HepG2 (cell line): Measurements from ENCODE around the gene DLG2. TPM values are rescaled to one million over a fixed set of nuclear protein-coding genes. Genes with fewer than 3 reads are reported as not detected.

ENCODE experiments used
- ATAC-seq: fragments of 200-7000 bp; cut with Tn5 transposase; 3 replicates; pipeline ENCODE4 v1.9.1; 2020; ENCODE audit warnings: mild to moderate bottlenecking, moderate library complexity
- BruUV-seq: library from RNA; stranded (reverse); fragments of 400-500 nt; replicated peaks from 2 replicates; lab custom pipeline; 2021; lab: Mats Ljungman, UMichigan
- CTCF ChIA-PET: fragments of 300-600 bp; formaldehyde crosslinking; extraction: SDS; loops from one replicate; lab custom pipeline; 2021; ENCODE audit warnings: low total read pairs, inconsistent platforms, low intra/inter-chr PET ratio; lab: Yijun Ruan, JAX
- POLR2A ChIA-PET: fragments of 350-600 bp; sonication (Branson Sonifier 250); formaldehyde crosslinking; loops from one replicate; lab custom pipeline; 2020; ENCODE audit warnings: antibody characterized with exemption, inconsistent platforms; lab: Yijun Ruan, JAX
- DNase-seq: peaks from one replicate; pipeline ENCODE4 v3.0.0-alpha.2; 2015; ENCODE audit warnings: low spot score
- FAIRE-seq: peaks from 3 replicates; lab custom pipeline; 2011; peaks lifted over from hg19 to GRCh38; lab: Jason Lieb, UNC
- H2AFZ ChIP-seq: one replicate; pipeline ENCODE4 v1.6.1; 2011; ENCODE audit warnings: low read length, inconsistent platforms
- H3K27ac ChIP-seq: fragments of 300-600 bp; 3 replicates; pipeline ENCODE4 v1.8.0; 2011; ENCODE audit warnings: mixed run types, mild to moderate bottlenecking, mixed read lengths, low read length, inconsistent platforms; ENCODE audit not compliant: insufficient read depth; ENCODE audit errors: extremely low read length
- H3K27me3 ChIP-seq, 2 experiments: fragments of 200-600 bp in 1 of 2; 2 replicates in 1 of 2; 3 replicates in 1 of 2; pipeline versions ENCODE4 v1.6.0 to v1.8.0; 2011; ENCODE audit warnings: low read length in 2 of 2, mild to moderate bottlenecking in 2 of 2, moderate library complexity in 2 of 2, inconsistent platforms in 1 of 2; ENCODE audit not compliant: insufficient read depth in 2 of 2, control insufficient read depth in 1 of 2
- H3K36me3 ChIP-seq, 2 experiments: fragments of 200-600 bp in 1 of 2; replicated peaks in 1 of 2; 2 replicates in 1 of 2; 3 replicates in 1 of 2; pipeline versions ENCODE4 v1.5.1 to v1.8.0; 2011; ENCODE audit warnings: low read length in 2 of 2, inconsistent platforms in 1 of 2; ENCODE audit not compliant: insufficient read depth in 2 of 2, control insufficient read depth in 1 of 2
- H3K4me1 ChIP-seq: 2 replicates; pipeline ENCODE4 v1.5.1; 2012; ENCODE audit warnings: low read length, inconsistent platforms; ENCODE audit not compliant: insufficient read depth
- H3K4me2 ChIP-seq: 2 replicates; pipeline ENCODE4 v1.6.0; 2011; ENCODE audit warnings: low read depth, low read length, inconsistent platforms
- H3K4me3 ChIP-seq, 3 experiments: fragments of 200-600 bp in 1 of 3; sonication (generic), shearing (Covaris generic) in 1 of 3; replicated peaks in 1 of 3; 2 replicates each; pipeline ENCODE4 v1.5.1; 2011 to 2016; ENCODE audit warnings: low read length in 3 of 3, inconsistent platforms in 2 of 3, low read depth in 2 of 3, mild to moderate bottlenecking in 2 of 3, control low read depth in 1 of 3, mixed read lengths in 1 of 3; ENCODE audit not compliant: insufficient read depth in 1 of 3
- H3K79me2 ChIP-seq: one replicate; pipeline ENCODE4 v1.6.1; 2011; ENCODE audit warnings: low read length, inconsistent platforms; ENCODE audit not compliant: insufficient read depth
- H3K9ac ChIP-seq: 2 replicates; pipeline ENCODE4 v1.6.0; 2011; ENCODE audit warnings: mild to moderate bottlenecking, low read depth, low read length, inconsistent platforms; ENCODE audit not compliant: insufficient read depth
- H3K9me3 ChIP-seq: 2 replicates; pipeline ENCODE4 v1.5.1; 2012; ENCODE audit warnings: mild to moderate bottlenecking, low read length
- H4K20me1 ChIP-seq: 2 replicates; pipeline ENCODE4 v1.6.0; 2011; ENCODE audit warnings: inconsistent platforms, mild to moderate bottlenecking, low read length, moderate library complexity; ENCODE audit not compliant: insufficient read depth
- AHR ChIP-seq: IDR thresholded peaks from 2 replicates; pipeline ENCODE4 v1.6.1; 2018; ENCODE audit warnings: missing genetic modification reagents, missing compliant biosample characterization
- CBX2 ChIP-seq, 2 experiments: fragments of 200-600 bp in 1 of 2; sonication (generic); formaldehyde crosslinking in 1 of 2; IDR thresholded peaks; 2 replicates each; pipeline versions ENCODE4 v1.7.0 to v1.8.1; 2018 to 2022; ENCODE audit warnings: low read depth in 2 of 2, low read length in 1 of 2, mild to moderate bottlenecking in 1 of 2, missing genetic modification reagents in 1 of 2
- CHD2 ChIP-seq: IDR thresholded peaks from 2 replicates; pipeline ENCODE4 v1.6.1; 2011; ENCODE audit warnings: low read depth, low read length, improper control_type of control experiment
- GATAD2A ChIP-seq: IDR thresholded peaks from 2 replicates; pipeline ENCODE4 v1.6.1; 2016
- HNF4A ChIP-seq: sonication (generic); formaldehyde crosslinking; IDR thresholded peaks from 2 replicates; pipeline ENCODE4 v1.4.0; 2020; ENCODE audit warnings: missing genetic modification reagents
- NFKBIZ ChIP-seq: IDR thresholded peaks from 2 replicates; pipeline ENCODE4 v1.6.1; 2018; ENCODE audit warnings: missing genetic modification reagents, missing compliant biosample characterization
- PITX1 ChIP-seq: sonication (generic); formaldehyde crosslinking; IDR thresholded peaks from 2 replicates; pipeline ENCODE4 v1.5.1; 2020; ENCODE audit warnings: mild to moderate bottlenecking, missing genetic modification reagents
- RBM22 ChIP-seq: fragments of 200-400 bp; formaldehyde crosslinking; optimal IDR thresholded peaks from 2 replicates; pipeline ENCODE3; 2017; ENCODE audit warnings: mild to moderate bottlenecking, low read length, moderate library complexity
- SAFB2 ChIP-seq: sonication (generic); formaldehyde crosslinking; IDR thresholded peaks from 2 replicates; pipeline ENCODE4 v1.5.1; 2020; ENCODE audit warnings: missing genetic modification reagents, low read depth, mild to moderate bottlenecking, borderline replicate concordance
- ZNF234 ChIP-seq: sonication (generic); formaldehyde crosslinking; conservative IDR thresholded peaks from 2 replicates; pipeline ENCODE4 v1.5.1; 2020; ENCODE audit warnings: mild to moderate bottlenecking, missing genetic modification reagents
- ZNF24 ChIP-seq: fragments of 450-650 bp; IDR thresholded peaks from 2 replicates; pipeline ENCODE4 v1.6.1; 2017; ENCODE audit warnings: antibody characterized with exemption, mild to moderate bottlenecking
- ZNF550 ChIP-seq: sonication (generic); formaldehyde crosslinking; IDR thresholded peaks from 2 replicates; pipeline ENCODE4 v1.4.0; 2020; ENCODE audit warnings: mild to moderate bottlenecking, missing genetic modification reagents, borderline replicate concordance
- WGBS: methylation state at CpG from one replicate; pipeline ENCODE4 v1.1.6; 2017; ENCODE audit warnings: low lambda C conversion rate; 5-methylcytosine and 5-hydroxymethylcytosine counted together
- in situ Hi-C: cut with HindIII; loops from 2 replicates; pipeline ENCODE4 v1.10.0; 2017; ENCODE audit warnings: low pct_unique_long_range_greater_than_20kb; ENCODE audit not compliant: extremely low pct_ligation_motif_present
- intact Hi-C: fragments of 100-400 bp; cut with micrococcal nuclease; formaldehyde crosslinking; loops from one replicate; pipeline ENCODE4 v1.10.0; 2022; ENCODE audit not compliant: unreplicated experiment
- polyA plus RNA-seq, 8 experiments: library from polyadenylated mRNA; depleted of rRNA in 3 of 8; stranded (reverse) in 7 of 8; unstranded in 1 of 8; fragments of >200 nt; fragmentation: Illumina TruSeq in 4 of 8; extraction: Trizol in 4 of 8; gene quantifications; 2 replicates each; pipeline versions ENCODE4 v1.2.1 to v1.2.3, GENCODE V29; 2011 to 2016; ENCODE audit warnings: low read depth in 4 of 8, missing spikeins in 1 of 8, mixed read lengths in 1 of 8; ENCODE audit not compliant: insufficient read depth in 1 of 8
- total RNA-seq, 5 experiments: library from RNA; depleted of rRNA; stranded (reverse); fragments of >200 nt; fragmentation: Illumina TruSeq; extraction: Trizol; gene quantifications; 2 replicates each; pipeline ENCODE4 v1.2.3, GENCODE V29; 2016; ENCODE audit warnings: low read depth in 1 of 5
- TF ChIP-seq, protein P1 (sequence below): sonication (generic); formaldehyde crosslinking; IDR thresholded peaks from 2 replicates; pipeline ENCODE4 v1.8.1; 2022; ENCODE audit warnings: low read depth, mild to moderate bottlenecking, missing genetic modification reagents

Gene DLG2
- total and polyA plus RNA-seq, 2 of the 13 experiments (the other 11 are each of a cell fraction or from before 2014, with no cell fraction given): 0.46 to 1.0 TPM

DNA sequence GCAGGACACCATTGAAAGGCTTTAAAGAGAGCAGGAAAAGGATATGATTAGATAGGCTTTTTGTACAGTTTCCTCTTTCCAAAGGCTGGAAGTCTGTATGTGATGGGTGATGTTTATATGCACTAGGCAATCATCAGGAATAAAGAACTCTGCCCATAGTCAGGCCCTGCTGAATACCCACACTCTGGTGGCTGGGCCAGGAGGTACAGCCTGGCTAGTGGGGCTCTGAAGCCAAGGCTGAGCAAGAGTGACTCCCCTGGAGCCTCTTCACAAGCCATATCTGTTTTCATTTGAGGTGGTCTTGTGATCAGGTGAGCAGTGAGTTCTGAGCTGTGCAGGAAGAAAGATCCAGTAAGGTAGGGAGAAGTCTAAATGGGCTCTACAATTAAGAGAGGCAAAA is 1801.1 kb downstream of the DLG2 start:
- Histone ChIP-seq H3K4me1 (no peaks in the 10 kb centered on the region), H3K36me3 (no peaks in the 10 kb centered on the region), H3K27ac (no peak overlapping the region), H3K4me3 (no peak overlapping the region), H4K20me1 (no peaks in the 10 kb centered on the region), H3K9ac (no peak overlapping the region), H3K9me3 (no peaks in the 10 kb centered on the region), H2AFZ (no peak overlapping the region), H3K79me2 (no peaks in the 10 kb centered on the region), H3K27me3 (no peaks in the 10 kb centered on the region), H3K4me2 (no peak overlapping the region)
- FAIRE-seq (no peak), DNase-seq (no peak), ATAC-seq (peak; percentile 46; the same call in 2 of the 3 replicates)
- TF ChIP-seq PITX1 (CRISPR knock-in tag) (no peak), ZNF234 (CRISPR knock-in tag) (no peak)
- in situ Hi-C loops: loop anchor here (25.0 kb wide), 1 partner anchor 711 kb away; no protein-coding TSS in a partner anchor
- CTCF ChIA-PET: no interaction called here
- intact Hi-C loops: no loop called here
- POLR2A ChIA-PET: no interaction called here
- no TSS peak for BruUV-seq

DNA sequence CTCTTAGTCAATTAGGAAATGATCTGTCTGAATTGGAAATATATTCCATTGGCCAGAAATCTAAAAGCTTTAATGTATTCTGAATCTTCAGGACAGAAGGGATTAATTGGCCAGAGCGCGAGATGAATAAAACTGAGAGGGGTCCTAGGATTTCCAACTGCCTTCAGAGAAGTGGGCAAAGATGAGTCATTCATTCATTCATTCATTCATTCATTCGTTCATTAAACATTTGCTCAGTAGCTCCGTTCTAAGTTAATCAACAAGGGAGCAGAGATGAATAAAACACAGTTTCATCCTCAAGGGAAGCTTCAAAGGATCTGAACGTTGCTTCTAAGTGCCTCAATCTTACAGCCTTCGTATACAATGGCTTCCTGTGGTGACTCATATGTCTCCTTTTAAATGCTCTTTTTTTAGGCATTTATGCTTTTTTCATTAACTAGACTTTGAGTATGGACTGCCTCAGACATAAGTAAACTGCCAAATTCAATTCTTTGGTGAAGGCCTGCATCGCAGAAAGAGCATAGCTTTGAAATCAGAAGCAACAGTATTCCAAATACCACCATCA is 1803.6 kb downstream of the DLG2 start:
- in situ Hi-C loops: loop anchor here (5.0 to 25.0 kb wide), 3 partner anchors 531 to 1111 kb away; no protein-coding TSS in a partner anchor
- POLR2A ChIA-PET: no interaction called here
- intact Hi-C loops: loop anchor here (1.0 kb wide), 1 partner anchor 956 kb away; no protein-coding TSS in a partner anchor
- BruUV-seq: no TSS peak
- ATAC-seq: no peak
- no peak overlapping the region for H3K4me3 ChIP-seq
- TF ChIP-seq CBX2 (IDR thresholded peaks at IDR 0.05; ENCODE audit: low read depth, low read length): no peak
- no peak for TF ChIP-seq CBX2 (CRISPR knock-in tag; IDR thresholded peaks at IDR 0.05; ENCODE audit: low read depth)
- no peak for TF ChIP-seq ZNF24
- no peak for TF ChIP-seq ZNF234 (CRISPR knock-in tag)
- no peak for TF ChIP-seq NFKBIZ
- TF ChIP-seq, protein P1, sequence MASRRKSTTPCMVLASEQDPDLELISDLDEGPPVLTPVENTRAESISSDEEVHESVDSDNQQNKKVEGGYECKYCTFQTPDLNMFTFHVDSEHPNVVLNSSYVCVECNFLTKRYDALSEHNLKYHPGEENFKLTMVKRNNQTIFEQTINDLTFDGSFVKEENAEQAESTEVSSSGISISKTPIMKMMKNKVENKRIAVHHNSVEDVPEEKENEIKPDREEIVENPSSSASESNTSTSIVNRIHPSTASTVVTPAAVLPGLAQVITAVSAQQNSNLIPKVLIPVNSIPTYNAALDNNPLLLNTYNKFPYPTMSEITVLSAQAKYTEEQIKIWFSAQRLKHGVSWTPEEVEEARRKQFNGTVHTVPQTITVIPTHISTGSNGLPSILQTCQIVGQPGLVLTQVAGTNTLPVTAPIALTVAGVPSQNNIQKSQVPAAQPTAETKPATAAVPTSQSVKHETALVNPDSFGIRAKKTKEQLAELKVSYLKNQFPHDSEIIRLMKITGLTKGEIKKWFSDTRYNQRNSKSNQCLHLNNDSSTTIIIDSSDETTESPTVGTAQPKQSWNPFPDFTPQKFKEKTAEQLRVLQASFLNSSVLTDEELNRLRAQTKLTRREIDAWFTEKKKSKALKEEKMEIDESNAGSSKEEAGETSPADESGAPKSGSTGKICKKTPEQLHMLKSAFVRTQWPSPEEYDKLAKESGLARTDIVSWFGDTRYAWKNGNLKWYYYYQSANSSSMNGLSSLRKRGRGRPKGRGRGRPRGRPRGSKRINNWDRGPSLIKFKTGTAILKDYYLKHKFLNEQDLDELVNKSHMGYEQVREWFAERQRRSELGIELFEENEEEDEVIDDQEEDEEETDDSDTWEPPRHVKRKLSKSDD (CRISPR knock-in tag): no peak
- no peak for TF ChIP-seq ZNF550 (CRISPR knock-in tag)
- TF ChIP-seq HNF4A (CRISPR knock-in tag): no peak
- TF ChIP-seq SAFB2: no peak
- no peak for TF ChIP-seq RBM22
- TF ChIP-seq GATAD2A (CRISPR knock-in tag): no peak
- TF ChIP-seq CHD2: no peak
- TF ChIP-seq AHR (CRISPR knock-in tag): no peak
- TF ChIP-seq, all 625 proteins: peak for 0
- H2AFZ ChIP-seq: no peak overlapping the region
- DNase-seq (no peak), FAIRE-seq (no peak)
- no peaks in the 10 kb centered on the region for H3K79me2 ChIP-seq
- no peaks in the 10 kb centered on the region for H3K9me3 ChIP-seq
- H3K27ac ChIP-seq: no peak overlapping the region
- no peaks in the 10 kb centered on the region for H4K20me1 ChIP-seq
- 14% methylated on average over 7 of the region's 7 CpGs for whole genome bisulfite sequencing
- CTCF ChIA-PET: no interaction called here
- H3K9ac ChIP-seq: no peak overlapping the region
- no peaks in the 10 kb centered on the region for H3K4me1 ChIP-seq
- H3K27me3 ChIP-seq: no peaks in the 10 kb centered on the region
- no peaks in the 10 kb centered on the region for H3K36me3 ChIP-seq
- no peak overlapping the region for H3K4me2 ChIP-seq
